Pulmonary artery endothelial cell (primary cell): ENCODE data around the gene SPOCD1. TPM values are rescaled to one million over a fixed set of nuclear protein-coding genes. Genes with fewer than 3 reads are reported as not detected.
"Not testable (repeated sequence)": the region's sequence is repeated elsewhere in the genome, so short reads cannot be mapped to it uniquely, and the experiment has no call there.

Source experiments
- DNase-seq: peaks from one replicate; pipeline ENCODE4 v3.0.0-alpha.2; 2011; ENCODE audit warnings: low read depth, low spot score
- total RNA-seq: library from RNA; depleted of rRNA; stranded (reverse); fragments of >200 nt; gene quantifications from 2 replicates; pipeline ENCODE4 v1.2.3, GENCODE V29; 2014

The SPOCD1 gene
- total RNA-seq, 1 donor from 2014 or later: 74.8 TPM

DNA sequence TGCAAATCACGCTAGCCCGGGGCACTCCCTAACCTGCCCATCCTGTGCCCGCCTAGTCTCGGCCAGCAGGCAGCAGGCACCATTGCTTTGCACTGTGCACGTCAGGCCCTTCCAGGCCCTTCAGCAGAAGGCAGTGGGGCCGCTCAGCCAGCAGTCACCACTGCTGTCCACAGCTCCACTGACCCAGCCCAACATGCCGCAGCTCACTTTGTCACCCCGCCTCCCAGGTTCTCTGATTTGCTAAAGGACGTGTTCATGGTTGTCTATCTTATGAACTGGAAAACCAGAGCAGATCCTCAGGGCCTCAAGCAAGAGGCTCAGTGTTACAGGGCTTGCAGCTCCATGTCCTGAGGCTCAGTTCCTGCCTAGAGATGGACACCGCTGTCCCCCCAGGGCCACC lies 14.2 kb upstream of the SPOCD1 start:
- DNase-seq: no peak

DNA sequence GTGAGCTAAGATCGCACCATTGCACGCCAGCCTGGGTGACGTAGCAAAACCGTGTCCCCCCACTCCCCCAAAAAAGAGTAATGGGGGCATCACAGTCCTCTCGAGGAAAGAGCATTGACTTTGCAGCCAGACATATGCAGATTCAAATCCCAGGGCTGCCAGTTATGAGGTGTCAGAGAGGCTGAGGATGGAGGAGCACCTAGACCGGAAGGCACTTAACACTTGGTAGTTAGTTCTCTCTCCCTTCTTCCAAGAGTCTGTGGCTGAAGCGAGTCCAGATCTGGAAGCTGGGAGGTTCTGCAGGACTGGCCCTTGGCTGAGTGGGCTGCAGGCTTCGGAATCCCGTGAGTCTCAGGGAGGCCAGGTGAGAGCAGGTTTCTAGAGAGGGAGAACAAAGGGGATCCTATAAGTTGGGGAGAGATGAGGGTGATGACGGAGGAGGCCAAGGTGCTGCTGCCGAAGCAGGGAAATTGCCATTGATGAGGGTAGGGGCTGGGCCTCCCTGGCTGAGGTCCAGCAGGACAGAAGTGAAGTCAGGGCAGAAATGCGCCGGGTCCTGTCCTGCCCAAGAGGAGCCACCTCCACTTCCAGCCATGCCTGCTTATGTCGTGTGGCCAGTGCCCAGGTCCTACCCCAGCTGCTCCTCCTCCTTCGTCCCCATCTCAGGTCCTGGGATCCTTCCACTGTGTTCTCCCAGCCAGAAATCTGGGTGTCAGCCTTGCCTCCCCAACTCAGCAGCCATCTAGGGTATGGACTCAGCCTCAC lies 13.3 kb upstream of the SPOCD1 start:
- DNase-seq: no peak

DNA sequence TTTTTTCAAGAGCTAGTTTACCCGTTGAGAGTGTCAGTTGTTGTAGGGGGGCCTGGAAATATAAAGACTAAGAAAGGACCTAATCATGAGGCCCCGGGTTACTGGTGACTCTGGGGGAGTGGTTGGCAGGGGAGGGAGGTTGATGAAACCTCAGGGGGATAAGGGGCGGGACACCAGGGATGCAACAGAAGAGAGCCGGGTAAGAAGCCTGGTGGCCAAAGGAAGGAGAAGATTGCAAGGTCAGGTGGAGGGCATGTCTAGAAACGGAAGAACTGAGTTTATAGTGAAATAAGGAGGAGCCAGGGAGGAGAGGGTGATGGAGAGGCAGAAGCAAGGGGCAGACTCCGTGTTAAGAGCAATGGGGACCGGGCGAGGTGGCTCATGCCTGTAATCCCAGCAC lies 12.5 kb upstream of the SPOCD1 start:
- no peak for DNase-seq

DNA sequence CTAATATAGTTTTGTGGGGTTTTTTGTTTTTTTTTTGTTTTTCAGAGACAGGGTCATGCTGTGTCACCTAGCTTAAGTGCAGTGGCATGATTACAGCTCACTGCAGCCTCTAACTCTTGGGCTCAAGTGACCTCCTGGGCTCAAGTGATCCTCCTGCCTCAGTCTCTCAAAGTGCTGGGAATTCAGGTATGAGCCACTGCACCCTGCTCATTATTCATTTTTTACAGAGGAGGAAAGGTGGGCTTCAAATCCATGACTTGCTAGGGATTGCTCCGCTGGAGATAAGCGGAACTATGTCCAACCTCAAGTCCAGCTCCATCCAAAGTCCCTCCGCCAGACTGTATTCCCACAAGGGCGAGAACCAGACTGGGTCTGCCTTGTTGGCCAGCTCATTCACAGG lies 8.0 kb upstream of the SPOCD1 start:
- no peak for DNase-seq

GRCh38 chr1:31822766-31823165 lies 6.9 kb upstream of the SPOCD1 start:
- DNase-seq: no peak

- DNase-seq: not testable (repeated sequence)
These were observed 4.4 kb upstream of the SPOCD1 start for GRCh38 chr1:31820196-31820595.

DNA sequence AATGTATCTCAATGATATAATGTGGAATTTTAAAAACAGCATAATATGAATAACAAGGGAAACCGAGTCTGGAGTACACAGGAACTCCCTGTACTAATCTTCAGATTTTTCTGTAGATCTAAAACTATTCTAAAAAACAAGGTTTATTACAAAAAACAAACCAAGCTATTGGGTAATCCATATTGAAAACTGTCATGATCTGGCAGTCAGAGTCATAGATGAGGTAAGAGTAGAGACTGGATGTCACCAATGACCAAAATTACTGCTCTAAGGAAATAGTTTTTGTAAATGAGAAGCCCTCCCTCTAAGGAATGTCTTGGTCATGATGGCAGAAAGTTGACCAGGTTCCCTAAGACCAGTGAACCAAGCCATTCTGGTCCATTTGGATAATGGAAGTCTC lies 2.4 kb upstream of the SPOCD1 start:
- no peak for DNase-seq

- DNase-seq: not testable (repeated sequence)
These were observed 1.1 kb upstream of the SPOCD1 start for GRCh38 chr1:31816947-31817346.

GRCh38 chr1:31816501-31816900 lies 679 bp upstream of the SPOCD1 start:
- not testable (repeated sequence) for DNase-seq

DNA sequence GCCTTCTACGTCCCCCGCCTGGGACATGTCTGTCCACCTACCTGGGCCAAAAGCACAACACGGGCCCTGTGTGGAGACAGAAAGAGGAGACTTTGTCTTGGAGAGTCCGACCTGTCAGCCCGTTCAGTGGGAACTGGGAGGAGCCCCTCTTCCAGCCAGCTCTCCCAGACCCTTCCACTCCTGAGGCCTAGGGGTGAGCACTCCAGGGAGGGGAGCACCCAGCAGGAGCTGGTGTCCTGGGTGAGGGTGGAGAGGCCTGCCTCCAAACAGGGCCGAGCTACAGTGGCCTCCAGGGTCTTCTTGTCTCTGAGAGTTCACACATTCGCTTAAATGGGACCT lies 546 bp downstream of the SPOCD1 start:
- DNase-seq: no peak

GRCh38 chr1:31814631-31815306 lies 1.1 kb downstream of the SPOCD1 start:
- DNase-seq: no peak

GRCh38 chr1:31814041-31814511 lies 1.7 kb downstream of the SPOCD1 start:
- DNase-seq: no peak

- no peak for DNase-seq
These were observed 3.5 kb downstream of the SPOCD1 start for GRCh38 chr1:31812158-31812829.

GRCh38 chr1:31811605-31812004 lies 4.2 kb downstream of the SPOCD1 start:
- no peak for DNase-seq

DNA sequence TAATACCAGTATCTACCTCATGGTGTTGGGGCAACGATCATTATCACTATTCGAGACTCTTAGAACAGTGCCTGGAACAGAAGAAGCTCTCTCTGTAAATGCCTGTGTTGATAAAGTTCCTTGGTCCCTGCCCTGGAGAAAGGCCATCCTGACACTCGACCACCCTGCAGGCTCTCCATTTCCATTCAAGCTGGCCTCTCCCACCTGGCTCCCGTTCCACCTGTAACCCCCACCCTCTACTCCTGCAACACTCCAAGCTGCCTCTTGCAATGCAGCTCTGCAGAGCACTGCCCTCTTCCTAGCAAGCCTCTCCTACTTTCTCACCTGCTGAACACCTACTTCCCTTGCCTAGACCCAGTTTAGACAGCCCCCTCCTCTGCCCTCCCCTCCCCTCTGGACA lies 6.1 kb downstream of the SPOCD1 start:
- DNase-seq: no peak

DNA sequence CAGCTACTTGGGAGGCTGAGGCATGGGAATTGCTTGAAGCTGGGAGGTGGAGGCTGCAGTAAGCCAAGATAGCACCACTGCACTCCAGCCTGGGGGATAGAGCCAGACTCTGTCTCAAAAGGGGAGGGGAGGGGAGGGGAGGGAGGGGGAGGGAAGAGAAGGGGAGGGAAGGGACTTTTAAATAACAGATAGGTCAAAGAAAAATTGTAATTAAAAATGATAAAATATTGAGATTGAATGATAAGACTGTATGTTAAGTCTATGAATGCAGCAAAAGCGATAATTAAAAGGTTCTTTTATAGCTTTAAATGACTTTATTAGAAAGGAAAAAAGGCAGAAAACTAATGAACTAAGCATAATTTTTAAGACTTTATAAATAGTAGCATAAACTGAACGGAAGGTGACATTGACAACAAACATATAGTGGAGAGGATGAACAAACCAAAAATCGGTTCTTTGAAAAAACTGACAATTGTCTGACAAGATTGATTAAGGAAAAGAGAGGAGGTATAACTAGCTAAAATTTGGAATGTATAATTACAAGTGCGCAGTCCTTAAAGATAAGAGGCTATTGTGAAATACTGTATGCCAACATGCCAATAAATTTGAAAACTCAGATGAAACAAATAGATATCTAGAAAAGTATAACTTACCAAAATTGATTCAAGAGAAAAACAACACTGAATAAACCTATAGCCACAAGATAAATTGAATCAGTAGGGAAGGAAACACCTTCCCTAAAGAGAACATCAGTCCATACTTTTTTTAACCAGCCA lies 8.4 kb downstream of the SPOCD1 start:
- DNase-seq: no peak

- DNase-seq: no peak
These were observed 10.5 kb downstream of the SPOCD1 start for GRCh38 chr1:31805318-31805717.

DNA sequence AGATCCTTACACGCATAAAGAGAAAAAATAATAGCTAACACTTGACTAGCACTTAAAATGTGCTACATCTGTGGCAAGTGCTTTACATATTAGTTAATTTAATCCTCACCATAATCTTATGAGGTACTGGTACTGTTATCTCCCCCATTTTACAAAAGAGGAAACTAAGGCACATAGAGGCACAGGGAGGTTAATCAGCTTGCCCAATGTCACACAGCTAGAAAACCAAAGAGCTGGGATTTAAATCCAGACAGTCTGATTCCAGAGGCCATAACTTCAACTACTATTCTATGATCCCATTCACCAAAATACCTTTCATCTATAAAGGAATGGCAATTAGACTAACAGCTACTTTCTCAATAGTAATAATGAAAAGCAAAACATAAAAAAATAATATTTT lies 11.7 kb downstream of the SPOCD1 start:
- no peak for DNase-seq

GRCh38 chr1:31803610-31804009 lies 12.2 kb downstream of the SPOCD1 start:
- no peak for DNase-seq

DNA sequence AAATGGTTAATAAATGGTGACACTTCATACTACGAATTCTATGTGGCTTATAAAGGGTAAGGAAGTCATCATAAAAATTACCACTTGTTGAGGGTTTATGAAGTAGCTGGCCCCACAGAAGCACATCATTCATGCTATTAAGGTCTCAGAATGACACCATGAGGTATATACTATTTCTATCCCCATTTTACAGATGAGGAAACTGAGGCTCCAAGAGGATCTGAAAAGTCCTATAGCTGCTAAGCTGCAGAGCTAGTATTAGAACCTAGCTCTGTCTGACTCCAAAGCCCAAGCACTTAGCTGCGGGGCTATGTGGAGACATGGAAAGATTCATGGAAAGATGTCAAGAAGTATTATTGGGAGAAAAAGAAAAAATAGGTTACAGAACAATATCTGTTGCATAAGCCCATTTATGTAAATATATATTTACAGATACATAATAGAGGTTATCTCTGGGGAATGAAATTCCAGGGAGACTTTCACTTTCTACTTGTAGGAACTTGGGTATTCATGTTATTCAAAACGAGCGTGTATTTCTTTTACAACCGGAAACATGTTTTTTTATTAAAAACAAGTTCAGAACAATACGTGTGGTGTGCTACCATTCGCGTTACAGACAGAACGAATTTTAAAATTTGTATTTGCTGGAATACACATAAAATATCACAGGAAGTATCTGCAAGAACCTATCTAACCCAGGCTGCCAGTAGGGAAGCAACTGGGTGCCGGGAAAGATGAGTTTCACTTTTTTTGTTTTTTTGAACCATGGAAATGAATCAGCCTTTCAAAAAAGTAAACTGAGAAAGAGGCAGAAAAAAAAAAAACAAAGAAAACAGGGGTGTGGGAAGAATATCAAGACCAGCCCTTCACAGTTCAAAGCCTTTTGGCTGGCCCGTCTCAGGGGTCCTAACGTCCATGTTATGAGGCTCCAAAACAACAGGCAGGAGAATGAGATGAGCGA lies 13.4 kb downstream of the SPOCD1 start:
- DNase-seq: no peak

DNA sequence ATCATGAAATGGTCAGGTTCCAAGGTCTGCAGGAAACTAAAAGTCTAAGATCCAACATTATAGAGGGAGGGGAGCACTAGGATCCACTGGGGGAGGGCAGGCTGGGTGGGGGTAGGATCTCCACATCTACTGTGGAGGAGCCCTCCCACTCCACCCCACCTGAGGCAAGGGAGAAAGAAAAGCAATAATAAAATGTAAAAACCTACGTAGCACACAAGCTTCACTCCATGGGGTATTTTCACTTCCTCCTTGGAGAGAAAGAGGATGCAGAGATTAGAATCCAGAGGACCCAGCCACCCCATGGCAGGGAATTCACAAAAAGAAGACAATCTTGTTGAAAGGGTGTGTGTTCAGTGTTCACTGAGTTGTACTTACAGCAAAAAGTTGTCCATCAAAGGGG lies 14.4 kb downstream of the SPOCD1 start:
- DNase-seq: no peak
